ENCODE data around the gene ZFP36L2. TPM values are rescaled to one million over a fixed set of nuclear protein-coding genes. Genes with fewer than 3 reads are reported as not detected.

Gene ZFP36L2
- total RNA-seq, 6 experiments from 2014 or later: 20.8 to 50.0 (median 33.6) TPM

GRCh38 chr2:43258547-43259156 lies 32.2 kb upstream of the ZFP36L2 start:
- Histone ChIP-seq H3K4me1 (peaks cover 0 to 30% (median 15%) of the 10 kb centered on the region in 4 donors), H3K4me3 (no peak overlapping the region), H3K27ac (peak overlapping the region in 2 of 3 donors; percentile 42 to 68), H3K36me3 (no peaks in the 10 kb centered on the region), H3K27me3 (no peaks in the 10 kb centered on the region), H3K9me3 (no peaks in the 10 kb centered on the region)
- intact Hi-C loops (cut with DNase I): no loop called here
- peak; percentile 76 to 92 (median 84) for ATAC-seq
- TF ChIP-seq POLR2A (IDR thresholded peaks at IDR 0.05): no peak
- no peak for TF ChIP-seq CTCF (IDR thresholded peaks at IDR 0.05)
- no peak for DNase-seq
- 27% methylated on average over 2 of the region's 2 CpGs for WGBS (ENCODE audit: insufficient coverage, low coverage, low lambda C conversion rate, missing lambda C conversion rate)

GRCh38 chr2:43255296-43255910 lies 29.0 kb upstream of the ZFP36L2 start:
- H3K36me3 ChIP-seq: no peaks in the 10 kb centered on the region
- H3K9me3 ChIP-seq: no peaks in the 10 kb centered on the region
- no peaks in the 10 kb centered on the region for H3K27me3 ChIP-seq
- DNase-seq: no peak
- no peak overlapping the region for H3K4me3 ChIP-seq
- H3K4me1 ChIP-seq: peaks cover 0 to 30% (median 15%) of the 10 kb centered on the region in 4 donors
- peak in 3 of 4 donors; percentile 9 to 44 (median 42) for ATAC-seq
- intact Hi-C loops (cut with DNase I): no loop called here
- WGBS (ENCODE audit: insufficient coverage, low coverage, low lambda C conversion rate, missing lambda C conversion rate): 23% methylated on average over 6 of the region's 8 CpGs
- H3K27ac ChIP-seq: peak overlapping the region in 1 of 3 donors; percentile 1
- TF ChIP-seq CTCF (IDR thresholded peaks at IDR 0.05): no peak
- no peak for TF ChIP-seq POLR2A (IDR thresholded peaks at IDR 0.05)

GRCh38 chr2:43254331-43254730 lies 27.9 kb upstream of the ZFP36L2 start:
- ATAC-seq (no peak), DNase-seq (no peak)
- H3K27ac ChIP-seq: no peak overlapping the region
- H3K27me3 ChIP-seq: no peaks in the 10 kb centered on the region
- H3K4me1 ChIP-seq: peaks cover 0 to 30% (median 14%) of the 10 kb centered on the region in 4 donors
- no peaks in the 10 kb centered on the region for H3K9me3 ChIP-seq
- WGBS (ENCODE audit: insufficient coverage, low coverage, low lambda C conversion rate, missing lambda C conversion rate): 91% methylated on average over 5 of the region's 5 CpGs
- no peaks in the 10 kb centered on the region for H3K36me3 ChIP-seq
- TF ChIP-seq POLR2A (IDR thresholded peaks at IDR 0.05) (no peak), CTCF (IDR thresholded peaks at IDR 0.05) (no peak)
- no peak overlapping the region for H3K4me3 ChIP-seq
- intact Hi-C loops (cut with DNase I): no loop called here

- TF ChIP-seq CTCF (IDR thresholded peaks at IDR 0.05): no peak
- no peak for TF ChIP-seq POLR2A (IDR thresholded peaks at IDR 0.05)
- H3K4me1 ChIP-seq: peaks cover 0 to 11% (median 3%) of the 10 kb centered on the region in 4 donors
- intact Hi-C loops (cut with DNase I): no loop called here
- no peak for DNase-seq
- H3K27ac ChIP-seq: peak overlapping the region in 2 of 3 donors; percentile 29 to 33
- no peaks in the 10 kb centered on the region for H3K9me3 ChIP-seq
- 77% methylated on average over 3 of the region's 5 CpGs for WGBS (ENCODE audit: insufficient coverage, low coverage, low lambda C conversion rate, missing lambda C conversion rate)
- H3K27me3 ChIP-seq: no peaks in the 10 kb centered on the region
- no peaks in the 10 kb centered on the region for H3K36me3 ChIP-seq
- ATAC-seq: peak; percentile 21 to 68 (median 28)
- no peak overlapping the region for H3K4me3 ChIP-seq
Observed at GRCh38 chr2:43251171-43251731, 24.8 kb upstream of the ZFP36L2 start.

Measured in right lobe of liver (tissue), 6 donors.